Endothelial cell of hepatic sinusoid (primary cell): ENCODE results near the gene NUP210.

Experiments used
- in situ Hi-C: cut with HindIII; loops from 2 replicates; pipeline ENCODE4 v1.10.0; 2017; ENCODE audit warnings: low sequenced_read_pairs

Gene NUP210

DNA sequence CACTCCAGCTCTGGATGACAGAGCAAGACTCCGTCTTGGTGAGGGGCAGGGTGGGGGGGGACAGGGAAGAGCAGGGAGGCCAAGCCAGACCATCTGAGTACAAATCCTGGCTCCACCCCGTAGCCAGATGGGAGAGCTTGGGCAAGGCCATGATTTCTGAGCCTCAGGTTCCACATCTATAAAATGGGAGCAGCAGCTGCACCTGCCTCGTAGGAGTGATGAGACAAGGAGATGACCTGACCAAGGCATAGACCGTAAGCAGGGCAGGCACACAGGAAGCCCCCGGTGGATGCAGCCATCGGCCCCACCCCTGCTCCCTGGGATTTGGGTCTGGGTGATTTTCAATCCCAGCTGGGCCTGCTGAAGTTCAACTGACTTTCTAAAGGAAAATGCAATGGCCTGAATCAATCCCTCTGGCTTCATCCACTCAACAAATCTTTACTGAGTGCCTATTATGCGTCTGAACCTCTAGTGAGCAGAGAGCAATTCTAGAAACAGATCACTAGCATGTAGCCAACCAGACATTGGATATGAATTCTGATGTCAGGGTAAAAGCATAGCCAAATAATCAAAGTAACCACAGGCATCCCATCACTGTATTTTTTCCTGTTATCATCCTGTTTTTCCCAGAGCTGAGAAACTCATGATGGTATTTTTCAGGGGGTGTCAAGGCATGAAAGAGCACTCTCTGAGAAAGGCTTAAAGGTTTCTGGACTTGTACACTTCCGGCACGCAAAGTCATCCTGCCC, 141.2 kb downstream of the NUP210 start:
- in situ Hi-C loops, result no loop called here

DNA sequence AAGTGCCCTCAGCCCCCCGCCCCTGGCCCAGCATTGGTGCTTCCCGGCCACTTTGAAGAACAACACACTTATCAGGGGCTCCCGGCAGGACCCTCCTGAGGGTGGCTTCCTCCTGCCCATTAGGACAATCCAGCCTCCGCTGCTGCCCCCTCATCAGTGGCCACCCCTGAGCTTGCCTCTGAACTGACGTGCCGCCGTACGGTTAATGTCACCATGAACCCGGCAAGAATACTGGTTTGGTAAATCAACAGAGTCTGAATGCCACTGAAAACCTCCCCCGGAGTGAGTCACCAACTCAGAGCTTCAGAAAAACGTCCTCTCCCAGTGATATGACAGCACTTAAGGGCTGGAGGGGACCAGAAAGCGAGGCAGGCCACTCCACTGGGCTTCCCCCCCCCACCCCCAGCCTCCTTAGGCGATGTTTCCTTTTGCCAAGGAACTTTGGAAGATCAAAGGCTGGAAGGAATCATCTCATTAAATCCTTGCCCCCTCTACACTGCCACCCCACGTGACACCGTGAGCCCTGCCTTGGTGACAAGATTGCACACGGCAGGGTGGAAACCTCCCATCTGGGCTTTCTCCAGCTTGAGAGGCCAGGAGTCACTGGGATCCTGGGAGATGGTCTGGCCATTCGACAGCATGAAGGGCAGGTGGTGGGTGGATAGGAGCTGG, 142.1 kb downstream of the NUP210 start:
- in situ Hi-C loops, result no loop called here

- in situ Hi-C loops, result no loop called here
Measured at GRCh38 chr3:13277196-13277813, 142.8 kb downstream of the NUP210 start.

- in situ Hi-C loops, result no loop called here
Measured at GRCh38 chr3:13276438-13277195, 143.5 kb downstream of the NUP210 start.

DNA sequence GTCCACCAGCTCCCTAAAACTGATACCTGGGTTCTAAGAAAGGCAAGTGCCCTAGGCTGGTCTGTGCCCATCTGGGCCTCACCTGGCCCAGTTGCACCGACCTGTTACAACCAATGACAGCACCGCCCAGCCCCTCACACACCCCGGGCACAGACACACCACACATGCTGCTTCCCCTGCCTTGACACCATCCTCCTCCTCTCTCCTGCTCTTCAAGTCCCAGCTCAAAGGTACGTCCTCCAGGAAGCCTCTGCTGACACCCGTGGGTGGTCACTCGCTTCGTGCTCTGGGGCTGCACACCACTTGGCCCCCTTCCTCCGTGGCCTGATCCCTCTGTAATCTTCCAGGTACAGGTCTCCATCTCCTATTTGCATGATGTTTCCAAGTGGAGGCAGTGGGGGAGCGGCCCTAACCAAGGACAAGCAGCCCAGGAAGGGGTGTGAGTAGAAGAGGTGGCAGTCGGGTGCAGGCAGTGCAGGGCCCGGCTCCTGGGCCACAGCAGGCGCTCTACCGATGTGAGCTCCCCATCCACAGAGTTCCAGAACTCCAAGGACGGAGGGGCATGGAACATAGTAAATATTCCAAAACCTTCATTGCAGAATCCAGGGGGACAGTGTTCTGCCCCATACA, 144.6 kb downstream of the NUP210 start:
- in situ Hi-C loops, result no loop called here

DNA sequence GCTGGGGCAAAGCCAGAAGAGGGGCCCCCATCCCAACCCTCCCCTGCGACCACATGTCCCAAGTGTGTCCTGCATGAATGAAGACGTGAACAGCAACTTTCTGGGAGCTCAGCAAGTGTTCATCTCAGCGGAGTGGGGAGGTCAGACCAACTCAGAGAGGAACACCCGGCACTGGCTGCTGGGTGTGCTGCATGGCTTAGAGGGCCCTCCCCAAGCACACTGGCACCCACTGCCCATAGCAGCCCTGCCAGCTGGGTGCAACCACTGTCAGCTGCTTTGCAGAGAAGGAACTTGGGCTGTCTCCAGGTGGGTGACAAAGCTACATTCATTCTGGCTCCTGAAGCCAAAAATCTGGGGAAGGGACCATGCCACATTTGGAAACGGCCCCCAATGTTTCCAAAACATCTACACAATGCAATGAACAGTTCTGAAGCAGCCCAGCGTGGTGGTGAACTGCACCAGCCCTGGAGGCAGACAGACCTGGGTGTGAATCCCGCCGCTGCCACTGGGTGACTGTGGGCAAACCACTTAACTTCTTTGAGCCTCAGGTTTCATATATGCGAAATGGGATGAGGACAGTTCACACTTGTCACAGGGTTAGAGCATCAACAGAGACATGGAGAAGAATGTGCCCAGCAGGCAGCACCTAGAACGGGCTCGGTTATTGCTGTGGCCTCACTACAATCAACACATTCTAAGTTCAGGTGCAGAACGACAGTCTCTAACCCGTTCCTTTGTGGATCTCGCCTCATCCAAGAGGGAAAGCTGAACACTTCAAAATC, 145.4 kb downstream of the NUP210 start:
- in situ Hi-C loops, result no loop called here

GRCh38 chr3:13274125-13274524, 146.0 kb downstream of the NUP210 start:
- in situ Hi-C loops, result no loop called here

DNA sequence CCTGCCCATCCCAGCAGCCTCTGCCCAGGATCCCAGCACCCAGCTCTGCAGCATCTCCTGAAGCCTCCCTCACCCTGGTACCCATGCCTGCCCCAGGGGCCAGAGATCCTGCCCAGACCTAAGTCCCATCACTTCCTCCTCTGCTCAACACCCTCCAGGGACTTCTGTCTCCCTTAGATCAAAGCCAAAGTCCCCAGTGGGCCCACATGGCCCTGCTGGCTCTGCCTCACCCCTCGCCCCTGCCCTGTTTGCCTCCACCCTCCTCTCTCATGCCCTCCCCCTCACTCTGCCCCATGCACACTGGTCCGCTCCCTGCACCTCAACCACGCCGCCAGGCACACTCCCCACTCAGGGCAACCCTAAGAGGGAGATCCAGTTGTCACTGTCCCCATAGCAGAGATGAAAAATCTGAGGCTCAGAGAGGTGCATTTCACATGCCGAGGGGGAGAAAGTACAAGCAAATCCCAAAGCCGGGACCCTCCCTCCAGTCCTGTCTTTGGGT, 146.5 kb downstream of the NUP210 start:
- in situ Hi-C loops, result no loop called here

- in situ Hi-C loops, result no loop called here
Measured at GRCh38 chr3:13272831-13273603, 147.1 kb downstream of the NUP210 start.

DNA sequence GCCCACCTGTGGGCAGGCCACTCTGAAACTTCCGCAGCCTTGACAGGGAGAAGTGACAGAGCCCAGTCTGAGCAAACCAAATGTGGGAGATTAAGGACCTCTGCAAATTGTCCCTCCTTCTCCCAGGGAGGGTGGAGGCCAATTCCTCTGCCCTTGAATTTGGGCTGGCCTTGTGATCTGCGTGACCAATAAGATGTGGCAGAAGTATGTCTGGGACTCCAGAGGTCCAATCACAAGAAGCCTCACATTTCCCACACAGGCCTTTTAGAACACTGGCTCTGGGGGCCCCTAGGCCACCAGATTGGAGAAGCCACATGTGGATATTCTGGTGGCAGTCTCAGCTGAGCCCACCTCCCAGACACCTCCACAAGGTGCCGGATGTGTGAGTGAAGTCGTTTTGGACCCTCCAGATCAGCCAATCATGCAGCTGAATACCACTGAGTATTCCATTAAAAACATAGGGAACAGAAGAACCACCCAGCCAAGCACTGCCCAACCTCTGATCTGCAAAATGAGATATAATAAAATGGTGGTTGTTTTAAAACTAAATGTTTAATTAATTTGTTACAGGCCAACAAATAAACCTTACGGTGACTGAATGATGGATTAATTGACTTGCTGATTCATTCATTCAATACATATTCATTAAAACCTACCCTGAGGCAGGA, 150.3 kb downstream of the NUP210 start:
- in situ Hi-C loops, result no loop called here

DNA sequence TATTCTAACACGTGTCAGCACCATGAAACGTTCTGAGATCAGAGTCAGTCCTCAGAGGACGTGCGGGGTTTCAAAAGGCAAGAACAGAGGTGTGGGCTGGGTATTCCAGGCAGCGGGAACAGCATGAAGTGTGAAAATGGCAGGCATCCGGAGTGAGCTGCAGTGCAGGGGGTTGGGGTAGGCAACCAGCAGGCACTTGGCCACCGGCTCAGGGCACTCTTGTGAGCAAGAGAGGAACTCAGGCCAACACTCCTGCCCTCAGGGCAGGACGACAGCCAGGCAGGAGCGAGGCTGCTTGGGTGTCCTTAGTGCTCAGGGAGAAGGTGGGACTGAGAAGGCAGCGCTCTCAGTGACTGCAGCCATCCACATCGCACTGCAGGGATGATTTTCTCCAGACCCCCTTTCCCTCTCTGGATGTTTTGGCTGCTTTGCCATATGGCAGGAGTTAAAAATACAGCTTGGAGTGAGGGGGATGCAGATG, 151.1 kb downstream of the NUP210 start:
- in situ Hi-C loops, result no loop called here

GRCh38 chr3:13268120-13268519, 152.0 kb downstream of the NUP210 start:
- in situ Hi-C loops, result no loop called here

GRCh38 chr3:13266651-13267362, 153.3 kb downstream of the NUP210 start:
- in situ Hi-C loops, result no loop called here
